Inflammatory macrophage treated with lipopolysaccharide for 4 hours (primary cell): Measurements from ENCODE around the gene ARMC10.
"Not testable (repeated sequence)": the region's sequence is repeated elsewhere in the genome, so short reads cannot be mapped to it uniquely, and the experiment has no call there.

Experiments
- DNase-seq: peaks from one replicate; pipeline ENCODE4 v3.0.0-alpha.2; 2020

ARMC10 gene

DNA sequence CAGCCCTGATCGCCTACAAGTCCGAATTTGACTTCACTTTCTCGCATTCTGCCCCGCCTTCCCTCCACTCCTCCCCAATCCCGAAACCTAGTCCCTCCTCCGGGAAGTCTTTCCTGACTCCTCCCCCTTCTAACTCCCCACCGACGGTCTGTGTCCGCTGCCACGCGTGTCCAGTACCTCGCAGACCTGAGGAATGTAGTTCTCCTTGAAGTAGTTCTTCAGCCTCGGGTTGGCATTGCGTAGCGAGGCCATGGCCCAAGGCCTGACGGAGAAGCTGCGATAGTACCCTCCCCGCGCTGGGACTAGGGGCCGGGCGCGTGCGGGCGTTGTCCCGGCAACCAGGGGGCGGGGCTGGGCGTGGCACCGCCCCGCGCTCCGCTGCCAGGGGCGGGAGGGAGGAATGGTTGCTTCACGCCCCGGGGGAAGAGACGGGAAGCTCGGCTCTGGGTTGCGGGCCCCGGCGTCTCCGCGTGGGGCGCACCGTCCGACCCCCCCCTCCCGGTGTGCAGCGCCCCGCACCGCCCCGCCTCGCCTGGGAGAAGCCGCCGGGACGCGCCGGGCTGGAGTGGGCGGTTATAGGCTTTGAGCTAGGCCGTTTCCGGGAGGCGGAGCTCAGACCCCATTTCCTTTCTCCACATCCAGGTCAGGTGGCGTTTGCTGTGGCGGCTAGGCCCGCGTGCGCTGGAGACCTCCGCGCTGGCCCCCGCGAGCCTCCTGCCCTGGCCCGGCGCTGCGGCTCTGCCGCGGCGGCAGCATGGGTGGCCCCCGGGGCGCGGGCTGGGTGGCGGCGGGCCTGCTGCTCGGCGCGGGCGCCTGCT, at the start of gene ARMC10, which contains the start of gene FBXL13:
Gene ARMC10, plus strand, starts transcription at position 622 of the 818 bp plus-strand sequence. Its CDS starts 133 bp downstream, at position 755.
Gene FBXL13, minus strand, starts transcription at position 278 of the 818 bp plus-strand sequence.
- DNase-seq = peak; percentile 89

DNA sequence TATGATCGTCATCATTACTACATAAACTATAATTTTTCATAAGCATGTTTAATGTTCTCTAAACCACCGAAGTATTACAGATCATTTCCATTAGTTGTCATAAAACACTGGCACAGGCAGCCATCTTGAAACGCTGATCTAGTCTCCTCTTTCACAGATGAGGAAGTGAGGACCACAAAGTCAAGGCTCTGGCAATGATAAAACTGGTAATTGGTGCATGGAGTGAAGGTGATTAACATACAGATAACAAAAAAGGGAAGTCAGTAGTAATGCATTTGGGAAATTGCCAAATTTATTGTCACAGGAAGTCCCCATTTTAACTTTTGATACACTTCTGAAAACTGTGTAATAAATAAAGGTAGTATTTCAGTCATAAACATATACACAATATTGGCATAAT, 49.6 kb upstream of the ARMC10 start:
- no peak for DNase-seq

- DNase-seq = no peak
These were observed 43.9 kb upstream of the ARMC10 start for GRCh38 chr7:103031024-103031423.

GRCh38 chr7:103031781-103032180, 43.2 kb upstream of the ARMC10 start:
- DNase-seq = no peak

GRCh38 chr7:103034318-103034717, 40.6 kb upstream of the ARMC10 start:
- not testable (repeated sequence) for DNase-seq

GRCh38 chr7:103037476-103037822, 37.5 kb upstream of the ARMC10 start:
- DNase-seq = no peak

DNA sequence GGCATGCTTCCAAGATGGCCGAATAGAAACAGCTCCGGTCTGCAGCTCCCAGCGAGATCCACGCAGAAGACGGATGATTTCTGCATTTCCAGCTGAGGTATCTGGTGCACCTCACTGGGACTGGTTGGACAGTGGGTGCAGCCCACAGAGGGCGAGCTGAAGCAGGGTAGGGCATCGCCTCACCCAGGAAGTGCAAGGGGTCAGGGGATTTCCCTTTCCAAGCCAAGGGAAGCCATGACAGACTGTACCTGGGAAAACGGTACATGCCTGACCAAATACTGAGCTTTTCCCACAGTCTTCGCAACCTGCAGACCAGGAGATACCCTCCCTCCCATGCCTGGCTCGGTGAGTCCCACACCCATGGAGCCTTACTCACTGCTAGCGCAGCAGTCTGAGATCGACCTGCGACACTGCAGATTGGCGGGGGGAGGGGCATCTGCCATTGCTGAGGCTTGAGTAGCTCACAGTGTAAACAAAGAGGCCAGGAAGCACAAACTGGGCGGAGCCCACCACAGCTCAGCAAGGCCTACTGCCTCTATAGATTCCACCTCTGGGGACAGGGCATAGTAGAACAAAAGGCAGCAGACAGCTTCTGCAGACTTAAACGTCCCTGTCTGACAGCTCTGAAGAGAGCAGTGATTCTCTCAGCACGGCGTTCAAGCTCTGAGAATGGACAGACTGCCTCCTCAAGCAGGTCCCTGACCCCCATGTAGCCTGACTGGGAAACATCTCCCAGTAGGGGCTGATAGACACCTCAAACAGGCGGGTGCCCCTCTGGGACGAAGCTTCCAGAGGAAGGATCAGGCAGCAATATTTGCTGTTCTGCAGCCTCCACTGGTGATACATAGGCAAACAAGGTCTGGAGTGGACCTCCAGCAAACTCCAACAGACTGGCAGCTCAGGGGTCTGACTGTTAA, 36.9 kb upstream of the ARMC10 start:
- not testable (repeated sequence) for DNase-seq

GRCh38 chr7:103041815-103042214, 33.1 kb upstream of the ARMC10 start:
- DNase-seq = not testable (repeated sequence)

DNA sequence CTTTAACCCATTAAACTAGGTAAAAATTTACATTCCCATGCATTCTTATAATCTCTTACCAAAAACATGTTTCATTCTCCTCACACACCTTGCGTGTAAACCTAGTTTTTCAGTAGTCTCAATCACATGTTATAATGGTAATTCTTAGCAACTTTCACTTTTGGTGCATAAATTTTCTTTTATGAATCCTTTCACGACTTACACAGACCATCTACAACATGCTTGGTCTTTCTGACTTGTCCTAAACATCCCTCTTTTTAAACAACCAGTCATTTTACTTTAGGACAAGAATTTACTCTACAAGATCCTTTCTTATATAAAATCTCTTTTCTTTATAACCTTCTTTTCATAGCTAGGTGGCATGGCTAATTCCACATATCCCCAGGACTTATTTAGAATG, 26.1 kb upstream of the ARMC10 start:
- no peak for DNase-seq

GRCh38 chr7:103051519-103051918, 23.4 kb upstream of the ARMC10 start:
- DNase-seq = no peak

DNA sequence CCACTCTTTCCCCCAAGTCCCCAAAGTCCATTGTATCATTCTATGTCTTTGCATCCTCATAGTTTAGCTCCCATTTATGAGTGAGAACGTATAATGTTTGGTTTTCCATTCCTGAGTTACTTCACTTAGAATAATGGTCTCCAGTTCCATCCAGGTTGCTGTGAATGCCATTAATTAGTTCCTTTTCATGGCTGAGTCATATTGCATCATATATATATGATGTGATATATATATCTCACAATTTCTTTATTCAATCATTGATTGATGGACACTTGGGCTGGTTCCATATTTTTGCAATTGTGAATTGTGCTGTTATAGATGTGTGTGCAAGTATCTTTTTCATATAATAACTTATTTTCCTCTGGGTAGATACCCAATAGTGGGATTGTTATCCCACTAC, 18.9 kb upstream of the ARMC10 start:
- DNase-seq = not testable (repeated sequence)

DNA sequence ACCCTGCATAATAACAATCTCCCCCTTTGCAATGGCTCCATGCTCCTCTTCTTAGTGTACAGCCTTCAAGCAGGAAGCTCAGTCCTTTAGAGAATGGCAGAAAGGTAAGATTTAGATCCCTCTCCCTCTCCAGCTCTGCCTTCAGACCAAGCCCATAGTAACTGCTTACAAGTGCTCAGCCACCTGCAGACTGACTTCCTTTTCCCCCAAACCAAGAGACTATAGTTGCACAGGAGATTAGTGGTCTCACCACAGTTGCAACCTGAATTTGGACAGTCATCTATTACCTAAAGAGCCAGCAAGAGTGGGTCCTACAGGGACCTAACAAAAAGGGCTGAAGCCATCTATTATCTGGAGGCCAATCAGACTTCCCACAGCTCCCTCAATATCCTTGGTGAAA, 16.8 kb upstream of the ARMC10 start:
- DNase-seq = no peak

DNA sequence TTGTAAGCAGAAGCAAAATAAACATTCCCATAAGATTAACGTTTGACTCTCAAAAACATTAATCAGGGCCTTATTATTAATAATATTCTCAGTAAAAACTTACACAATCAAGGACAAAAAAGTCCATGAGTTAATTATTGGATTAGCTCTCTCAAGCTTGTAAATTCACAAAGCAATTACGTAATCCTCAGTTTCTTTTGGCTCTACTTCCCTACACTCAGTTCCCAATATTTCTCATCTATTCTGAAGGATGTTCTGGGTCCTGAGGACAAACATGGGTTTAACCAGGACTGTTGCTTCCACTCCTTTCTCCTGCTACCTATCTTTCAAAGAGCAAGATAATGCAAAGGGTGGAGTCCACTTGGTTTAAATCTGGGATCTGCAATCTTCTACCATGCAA, 15.5 kb upstream of the ARMC10 start:
- DNase-seq = peak; percentile 68

GRCh38 chr7:103063895-103064294, 11.0 kb upstream of the ARMC10 start:
- DNase-seq = no peak

DNA sequence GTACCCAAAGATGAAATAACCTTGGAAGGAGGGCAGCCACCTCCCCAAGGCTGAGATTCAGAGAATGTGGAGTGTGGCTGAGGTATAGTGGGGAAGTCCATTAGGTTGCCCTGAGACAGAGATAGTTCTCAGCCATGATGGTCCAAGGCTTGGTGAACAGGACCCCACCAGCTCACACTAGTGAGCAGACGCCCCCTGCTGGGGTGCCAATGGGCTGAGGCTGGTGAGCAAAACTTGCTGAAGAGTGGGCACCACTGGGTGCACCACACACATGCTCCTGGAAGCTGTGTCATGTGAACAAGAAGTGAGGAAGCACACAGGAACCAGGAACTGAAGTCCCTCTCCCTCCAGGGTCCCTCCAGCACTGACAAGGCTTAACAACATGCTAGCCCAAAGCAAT, 9.3 kb upstream of the ARMC10 start:
- DNase-seq = peak; percentile 33

DNA sequence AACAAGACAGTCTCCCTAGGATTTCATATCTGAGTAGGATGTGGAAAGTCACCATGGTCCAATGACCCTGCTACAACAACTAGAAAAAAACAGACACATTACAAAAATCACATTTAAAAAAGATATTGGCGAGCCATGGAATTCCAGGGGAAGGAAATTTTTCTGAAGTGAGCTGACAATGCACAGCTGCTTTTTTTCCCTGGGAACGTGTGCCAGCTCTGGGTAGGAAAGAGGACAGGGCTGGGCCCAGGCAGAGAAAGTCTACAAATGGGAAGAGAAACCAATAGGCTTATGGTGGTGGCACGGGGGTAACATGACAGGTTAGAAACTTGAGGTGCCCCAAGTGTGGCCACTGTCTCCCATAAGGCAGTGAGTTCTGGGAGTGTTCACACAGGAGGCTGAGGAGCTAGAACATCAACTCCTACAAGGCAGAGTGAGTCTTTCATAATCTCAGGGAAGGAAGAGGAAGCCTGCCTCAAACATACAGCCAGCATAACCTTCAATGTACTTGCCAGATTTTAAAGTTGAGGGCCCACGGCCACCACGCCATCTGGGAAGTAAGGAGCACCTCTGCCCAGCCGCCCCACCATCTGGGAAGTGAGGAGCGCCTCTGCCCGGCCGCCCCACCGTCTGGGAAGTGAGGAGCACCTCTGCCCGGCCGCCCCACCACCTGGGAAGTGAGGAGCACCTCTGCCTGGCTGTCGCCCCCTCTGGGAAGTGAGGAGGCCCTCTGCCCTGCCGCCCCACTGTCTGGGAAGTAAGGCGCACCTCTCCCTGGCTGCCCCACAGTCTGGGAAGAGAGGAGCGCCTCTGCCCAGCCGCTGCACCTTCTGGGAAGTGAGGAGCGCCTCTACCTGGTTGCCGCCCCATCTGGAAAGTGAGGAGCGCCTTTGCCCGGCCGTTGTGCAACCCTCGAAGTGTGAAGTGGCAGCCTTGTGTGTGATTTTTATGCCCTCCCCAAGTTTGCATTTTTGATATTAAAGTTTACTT, 6.2 kb upstream of the ARMC10 start:
- no peak for DNase-seq

DNA sequence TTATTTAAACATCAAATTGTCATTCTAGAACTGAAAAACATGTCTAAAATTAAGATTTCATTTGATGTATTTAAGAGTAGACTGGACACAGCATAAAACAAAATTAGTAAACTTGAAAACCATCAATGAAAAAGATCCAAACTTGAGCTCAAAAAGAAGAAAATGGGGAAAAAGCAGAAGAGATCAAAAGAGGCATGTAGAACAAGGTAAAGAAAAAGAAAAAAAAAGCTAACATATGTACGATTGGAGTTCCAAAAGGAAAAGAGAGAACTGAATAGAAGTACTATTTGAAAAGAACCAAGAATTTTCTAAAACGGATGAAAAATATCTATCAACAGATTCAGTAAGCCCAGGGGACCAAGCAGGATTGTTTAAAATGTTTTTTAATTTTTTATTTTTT, 3.9 kb upstream of the ARMC10 start:
- DNase-seq = no peak

GRCh38 chr7:103073989-103074518, 886 bp upstream of the ARMC10 start:
- DNase-seq = no peak

- DNase-seq = peak; percentile 55
These were observed 488 bp downstream of the ARMC10 start for GRCh38 chr7:103075337-103075918.

DNA sequence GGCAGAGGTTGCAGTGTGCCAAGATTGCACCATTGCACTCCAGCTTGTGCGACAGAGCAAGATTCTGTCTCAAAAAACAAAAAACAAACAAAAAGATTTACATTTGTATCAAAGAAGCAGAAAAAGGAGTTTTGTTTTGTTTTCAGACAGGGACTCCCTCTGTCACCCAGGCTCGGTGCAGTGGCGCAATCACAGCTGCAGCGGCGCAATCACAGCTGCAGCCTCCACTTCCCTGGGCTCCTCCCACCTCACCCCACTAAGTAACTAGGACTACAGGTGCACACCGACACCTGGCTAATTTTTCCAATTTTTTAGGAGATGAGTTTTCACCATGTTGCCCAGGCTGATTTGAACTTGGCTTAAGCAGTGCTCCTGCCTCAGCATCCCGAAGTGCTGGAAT, 1.8 kb downstream of the ARMC10 start:
- DNase-seq = peak; percentile 56

GRCh38 chr7:103077318-103077717, 2.4 kb downstream of the ARMC10 start:
- DNase-seq = no peak

GRCh38 chr7:103078226-103078625, 3.3 kb downstream of the ARMC10 start:
- DNase-seq = peak; percentile 14
